Tibial artery (tissue), 4 donors: ENCODE results near the gene CDH24.

ENCODE experiments used
- DNase-seq, 2 donors: peaks; one replicate each; pipeline ENCODE4 v3.0.0-alpha.2; 2019
- H3K27ac ChIP-seq, 2 donors: fragments of 200-600 bp; sonication (generic) in 1 of 2; 1 replicate in 1 of 2; 2 replicates in 1 of 2; pipeline ENCODE4 v1.5.1; 2018 to 2019; ENCODE audit warnings: mild to moderate bottlenecking in 1 of 2
- H3K27me3 ChIP-seq, 2 donors: fragments of 200-600 bp; sonication (generic) in 1 of 2; one replicate each; pipeline versions ENCODE4 v1.5.1 to v1.6.0; 2016 to 2019
- H3K36me3 ChIP-seq, 3 donors: fragments of 200-600 bp; sonication (generic) in 2 of 3; one replicate each; pipeline ENCODE4 v1.5.1; 2016 to 2019; ENCODE audit warnings: mild to moderate bottlenecking in 2 of 3
- H3K4me1 ChIP-seq, 4 donors: fragments of 200-600 bp; sonication (generic) in 2 of 4; 1 replicate in 3 of 4; 2 replicates in 1 of 4; pipeline ENCODE4 v1.5.1; 2016 to 2019
- H3K4me3 ChIP-seq, 2 donors: fragments of 200-600 bp; sonication (generic) in 1 of 2; 1 replicate in 1 of 2; 2 replicates in 1 of 2; pipeline ENCODE4 v1.5.1; 2018 to 2019; ENCODE audit warnings: mild to moderate bottlenecking in 2 of 2
- H3K9me3 ChIP-seq, 3 donors: fragments of 200-600 bp; sonication (generic) in 1 of 3; one replicate each; pipeline ENCODE4 v1.5.1; 2016 to 2019
- intact Hi-C: fragments of 100-400 bp; cut with DNase I; formaldehyde crosslinking; loops from one replicate; pipeline ENCODE4 v1.15.0; 2023; ENCODE audit warnings: low total_unique reads
- TF ChIP-seq, protein P1 (sequence below), 2 experiments: fragments of 200-600 bp in 1 of 2; fragments of 450-650 bp in 1 of 2; IDR thresholded peaks; one replicate each; pipeline ENCODE4 v1.5.1; 2017 to 2019; ENCODE audit warnings: antibody characterized with exemption in 2 of 2, mild to moderate bottlenecking in 1 of 2, moderate library complexity in 1 of 2

CDH24 gene

DNA sequence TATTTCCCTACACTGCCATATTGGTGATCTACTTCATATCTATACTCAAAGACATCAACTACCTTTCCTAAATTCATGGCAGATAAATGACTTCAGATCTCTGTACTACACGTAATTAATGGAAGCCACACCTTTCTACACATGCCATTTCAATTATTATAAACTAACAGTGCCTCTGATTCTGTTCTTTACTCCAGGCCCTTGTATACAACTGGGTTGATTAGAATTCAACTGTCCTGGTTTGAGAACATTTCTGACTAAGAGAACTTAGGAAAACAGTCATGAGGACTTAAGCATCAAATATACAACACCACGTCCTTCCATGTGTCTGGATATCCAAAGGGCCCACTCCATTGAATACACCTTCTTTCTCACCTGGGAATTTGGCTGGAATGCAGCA is 35.8 kb upstream of the CDH24 start:
- no peaks in the 10 kb centered on the region for H3K9me3 ChIP-seq
- no peak overlapping the region for H3K4me3 ChIP-seq
- intact Hi-C loops: no loop called here
- no peaks in the 10 kb centered on the region for H3K27me3 ChIP-seq
- peaks cover 40 to 50% (median 42%) of the 10 kb centered on the region in 3 donors for H3K36me3 ChIP-seq
- no peak for DNase-seq
- TF ChIP-seq, protein P1, sequence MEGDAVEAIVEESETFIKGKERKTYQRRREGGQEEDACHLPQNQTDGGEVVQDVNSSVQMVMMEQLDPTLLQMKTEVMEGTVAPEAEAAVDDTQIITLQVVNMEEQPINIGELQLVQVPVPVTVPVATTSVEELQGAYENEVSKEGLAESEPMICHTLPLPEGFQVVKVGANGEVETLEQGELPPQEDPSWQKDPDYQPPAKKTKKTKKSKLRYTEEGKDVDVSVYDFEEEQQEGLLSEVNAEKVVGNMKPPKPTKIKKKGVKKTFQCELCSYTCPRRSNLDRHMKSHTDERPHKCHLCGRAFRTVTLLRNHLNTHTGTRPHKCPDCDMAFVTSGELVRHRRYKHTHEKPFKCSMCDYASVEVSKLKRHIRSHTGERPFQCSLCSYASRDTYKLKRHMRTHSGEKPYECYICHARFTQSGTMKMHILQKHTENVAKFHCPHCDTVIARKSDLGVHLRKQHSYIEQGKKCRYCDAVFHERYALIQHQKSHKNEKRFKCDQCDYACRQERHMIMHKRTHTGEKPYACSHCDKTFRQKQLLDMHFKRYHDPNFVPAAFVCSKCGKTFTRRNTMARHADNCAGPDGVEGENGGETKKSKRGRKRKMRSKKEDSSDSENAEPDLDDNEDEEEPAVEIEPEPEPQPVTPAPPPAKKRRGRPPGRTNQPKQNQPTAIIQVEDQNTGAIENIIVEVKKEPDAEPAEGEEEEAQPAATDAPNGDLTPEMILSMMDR (IDR thresholded peaks at IDR 0.05): no peak
- no peak overlapping the region for H3K27ac ChIP-seq
- H3K4me1 ChIP-seq: peaks cover 0 to 42% (median 26%) of the 10 kb centered on the region in 4 donors

- DNase-seq: no peak
- no peaks in the 10 kb centered on the region for H3K9me3 ChIP-seq
- H3K4me3 ChIP-seq: no peak overlapping the region
- TF ChIP-seq, protein P1 (IDR thresholded peaks at IDR 0.05): no peak
- peaks cover 0 to 28% (median 14%) of the 10 kb centered on the region in 4 donors for H3K4me1 ChIP-seq
- intact Hi-C loops: no loop called here
- H3K27ac ChIP-seq: no peak overlapping the region
- peaks cover 46 to 49% (median 47%) of the 10 kb centered on the region in 3 donors for H3K36me3 ChIP-seq
- no peaks in the 10 kb centered on the region for H3K27me3 ChIP-seq
Observed at GRCh38 chr14:23091294-23092225, 34.2 kb upstream of the CDH24 start.

DNA sequence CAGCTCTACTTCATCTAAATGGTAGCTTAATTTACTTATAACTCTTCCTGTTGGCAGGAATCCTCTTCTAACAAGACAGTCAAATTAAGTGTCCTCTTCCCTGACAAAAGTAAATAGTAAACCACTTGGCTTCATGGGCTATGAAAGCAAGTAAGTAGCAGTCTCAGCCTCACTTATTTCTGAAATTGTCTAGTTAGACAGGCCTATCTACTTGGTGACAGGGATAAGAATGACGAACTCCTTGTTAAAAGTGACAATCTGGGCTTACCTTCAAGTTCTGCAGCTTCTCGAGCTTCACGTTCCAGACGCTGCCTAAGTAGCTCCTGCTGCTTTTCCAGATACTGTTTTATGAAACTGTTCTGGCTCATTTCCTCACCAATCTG is 32.9 kb upstream of the CDH24 start:
- H3K27ac ChIP-seq: no peak overlapping the region
- peaks cover 59 to 62% (median 60%) of the 10 kb centered on the region in 3 donors for H3K36me3 ChIP-seq
- H3K27me3 ChIP-seq: no peaks in the 10 kb centered on the region
- no peaks in the 10 kb centered on the region for H3K9me3 ChIP-seq
- intact Hi-C loops: no loop called here
- TF ChIP-seq, protein P1 (IDR thresholded peaks at IDR 0.05): no peak
- peaks cover 0 to 23% (median 11%) of the 10 kb centered on the region in 4 donors for H3K4me1 ChIP-seq
- no peak for DNase-seq
- H3K4me3 ChIP-seq: no peak overlapping the region

- Histone ChIP-seq H3K4me1 (peaks cover 0 to 23% (median 11%) of the 10 kb centered on the region in 4 donors), H3K27ac (no peak overlapping the region), H3K27me3 (no peaks in the 10 kb centered on the region), H3K36me3 (peaks cover 65 to 67% (median 65%) of the 10 kb centered on the region in 3 donors), H3K4me3 (no peak overlapping the region), H3K9me3 (no peaks in the 10 kb centered on the region)
- peak in 1 of 2 donors; percentile 40 for DNase-seq
- TF ChIP-seq, protein P1 (IDR thresholded peaks at IDR 0.05): no peak
- intact Hi-C loops: no loop called here
Observed at GRCh38 chr14:23089498-23090253, 32.4 kb upstream of the CDH24 start.

- Histone ChIP-seq H3K27me3 (no peaks in the 10 kb centered on the region), H3K9me3 (no peaks in the 10 kb centered on the region), H3K4me3 (no peak overlapping the region), H3K4me1 (no peaks in the 10 kb centered on the region), H3K36me3 (peaks cover 83 to 98% (median 92%) of the 10 kb centered on the region in 3 donors), H3K27ac (no peak overlapping the region)
- DNase-seq: no peak
- TF ChIP-seq, protein P1 (IDR thresholded peaks at IDR 0.05): no peak
- intact Hi-C loops: no loop called here
Observed at GRCh38 chr14:23086565-23086964, 29.2 kb upstream of the CDH24 start.
